Liver (tissue), 9 donors: ENCODE measurements around the gene ATP2A3. TPM values are rescaled to one million over a fixed set of nuclear protein-coding genes. Genes with fewer than 3 reads are reported as not detected.

ENCODE experiments used
- DNase-seq: peaks from one replicate; pipeline ENCODE4 v3.0.0-alpha.2; 2017; ENCODE audit warnings: low spot score
- H3K27ac ChIP-seq, 2 donors: one replicate each; pipeline ENCODE4 v1.7.0; 2013; ENCODE audit warnings: inconsistent platforms in 2 of 2, low read length in 2 of 2, control low read depth in 1 of 2, low read depth in 1 of 2, mild to moderate bottlenecking in 1 of 2
- H3K27me3 ChIP-seq, 4 donors: one replicate each; pipeline versions ENCODE4 v1.6.1 to v1.7.0; 2013; ENCODE audit warnings: low read length in 3 of 4, inconsistent platforms in 1 of 4, mild to moderate bottlenecking in 1 of 4, moderate library complexity in 1 of 4; ENCODE audit not compliant: control insufficient read depth in 4 of 4, insufficient read depth in 4 of 4
- H3K36me3 ChIP-seq, 4 donors: one replicate each; pipeline versions ENCODE4 v1.6.1 to v1.7.0; 2013; ENCODE audit warnings: low read length in 3 of 4, mild to moderate bottlenecking in 3 of 4, low read depth in 1 of 4, moderate library complexity in 1 of 4; ENCODE audit not compliant: control insufficient read depth in 4 of 4, insufficient read depth in 3 of 4
- H3K4me1 ChIP-seq, 4 donors: one replicate each; pipeline versions ENCODE4 v1.6.1 to v1.7.0; 2013; ENCODE audit warnings: low read length in 3 of 4, mild to moderate bottlenecking in 3 of 4, moderate library complexity in 1 of 4; ENCODE audit not compliant: control insufficient read depth in 4 of 4, insufficient read depth in 4 of 4
- H3K4me3 ChIP-seq, 3 donors: one replicate each; pipeline versions ENCODE4 v1.6.1 to v1.7.0; 2013; ENCODE audit warnings: low read length in 3 of 3, control low read depth in 1 of 3, low read depth in 1 of 3, mild to moderate bottlenecking in 1 of 3
- H3K9ac ChIP-seq, 2 donors: one replicate each; pipeline ENCODE4 v1.7.0; 2013; ENCODE audit warnings: low read length in 2 of 2, mild to moderate bottlenecking in 2 of 2, moderate library complexity in 2 of 2, control low read depth in 1 of 2, low read depth in 1 of 2
- H3K9me3 ChIP-seq, 4 donors: one replicate each; pipeline versions ENCODE4 v1.6.1 to v1.7.0; 2013; ENCODE audit warnings: low read length in 3 of 4; ENCODE audit not compliant: control insufficient read depth in 4 of 4
- FOXA1 ChIP-seq: IDR thresholded peaks from 2 replicates; pipeline ENCODE4 v1.6.1; 2016; ENCODE audit warnings: antibody characterized with exemption
- FOXA2 ChIP-seq: IDR thresholded peaks from 2 replicates; pipeline ENCODE4 v1.6.1; 2016; ENCODE audit warnings: antibody characterized with exemption
- GABPA ChIP-seq, 2 donors: IDR thresholded peaks in 1 of 2; conservative IDR thresholded peaks in 1 of 2; 2 replicates each; pipeline ENCODE4 v1.6.1; 2016; ENCODE audit warnings: antibody characterized with exemption in 2 of 2, mild to moderate bottlenecking in 1 of 2, moderate library complexity in 1 of 2
- HNF4A ChIP-seq, 2 donors: conservative IDR thresholded peaks; 2 replicates each; pipeline ENCODE4 v1.6.1; 2016; ENCODE audit warnings: antibody characterized with exemption in 2 of 2, mild to moderate bottlenecking in 2 of 2
- JUND ChIP-seq, 2 donors: IDR thresholded peaks; 2 replicates each; pipeline ENCODE4 v1.6.1; 2016; ENCODE audit warnings: antibody characterized with exemption in 2 of 2
- NR2F2 ChIP-seq: IDR thresholded peaks from 2 replicates; pipeline ENCODE4 v1.6.1; 2016; ENCODE audit warnings: antibody characterized with exemption
- RAD21 ChIP-seq, 2 donors: IDR thresholded peaks; 2 replicates each; pipeline ENCODE4 v1.6.1; 2016; ENCODE audit warnings: antibody characterized with exemption in 2 of 2, mild to moderate bottlenecking in 2 of 2
- RXRA ChIP-seq, 2 donors: IDR thresholded peaks; 2 replicates each; pipeline ENCODE4 v1.6.1; 2017 to 2018; ENCODE audit warnings: antibody characterized with exemption in 2 of 2, mild to moderate bottlenecking in 1 of 2
- SP1 ChIP-seq: IDR thresholded peaks from 2 replicates; pipeline ENCODE4 v1.6.1; 2018; ENCODE audit warnings: antibody characterized with exemption, mild to moderate bottlenecking
- TAF1 ChIP-seq: conservative IDR thresholded peaks from 2 replicates; pipeline ENCODE4 v1.6.1; 2016; ENCODE audit warnings: antibody characterized with exemption, mild to moderate bottlenecking
- YY1 ChIP-seq: IDR thresholded peaks from 2 replicates; pipeline ENCODE4 v1.6.1; 2016; ENCODE audit warnings: antibody characterized with exemption, mild to moderate bottlenecking
- WGBS: extraction: QIAGEN DNeasy Blood & Tissue Kit; methylation state at CpG from one replicate; pipeline ENCODE4 v1.1.7; 2013; 5-methylcytosine and 5-hydroxymethylcytosine counted together
- polyA plus RNA-seq, 2 donors: library from polyadenylated mRNA; stranded (reverse) in 1 of 2; unstranded in 1 of 2; fragments of 200-250 nt in 1 of 2; fragments of >200 nt in 1 of 2; fragmentation: Nextera tagmentation in 1 of 2; extraction: Ambion mirVana in 1 of 2; gene quantifications; one replicate each; pipeline versions ENCODE4 v1.2.1 to v1.2.3, GENCODE V29; 2013 to 2015
- total RNA-seq, 2 donors: library from RNA; depleted of rRNA; stranded (reverse); fragments of >200 nt; gene quantifications; one replicate each; pipeline ENCODE4 v1.2.3, GENCODE V29; 2014
- TF ChIP-seq, protein P1 (sequence below): IDR thresholded peaks from 2 replicates; pipeline ENCODE4 v1.6.1; 2016; ENCODE audit warnings: antibody characterized with exemption
- TF ChIP-seq, protein P2 (sequence below): IDR thresholded peaks from 2 replicates; pipeline ENCODE4 v1.6.1; 2016; ENCODE audit warnings: antibody characterized with exemption, mild to moderate bottlenecking
- TF ChIP-seq, protein P3 (sequence below): IDR thresholded peaks from 2 replicates; pipeline ENCODE4 v1.6.1; 2016; ENCODE audit warnings: antibody characterized with exemption
- donor health status: healthy.
- donor health status: healthy.
- donor health status: healthy.
- donor health status: healthy.
- donor health status: healthy.

Gene ATP2A3
- total and polyA plus RNA-seq, 4 donors = 1.4 to 17.1 (median 3.2) TPM

DNA sequence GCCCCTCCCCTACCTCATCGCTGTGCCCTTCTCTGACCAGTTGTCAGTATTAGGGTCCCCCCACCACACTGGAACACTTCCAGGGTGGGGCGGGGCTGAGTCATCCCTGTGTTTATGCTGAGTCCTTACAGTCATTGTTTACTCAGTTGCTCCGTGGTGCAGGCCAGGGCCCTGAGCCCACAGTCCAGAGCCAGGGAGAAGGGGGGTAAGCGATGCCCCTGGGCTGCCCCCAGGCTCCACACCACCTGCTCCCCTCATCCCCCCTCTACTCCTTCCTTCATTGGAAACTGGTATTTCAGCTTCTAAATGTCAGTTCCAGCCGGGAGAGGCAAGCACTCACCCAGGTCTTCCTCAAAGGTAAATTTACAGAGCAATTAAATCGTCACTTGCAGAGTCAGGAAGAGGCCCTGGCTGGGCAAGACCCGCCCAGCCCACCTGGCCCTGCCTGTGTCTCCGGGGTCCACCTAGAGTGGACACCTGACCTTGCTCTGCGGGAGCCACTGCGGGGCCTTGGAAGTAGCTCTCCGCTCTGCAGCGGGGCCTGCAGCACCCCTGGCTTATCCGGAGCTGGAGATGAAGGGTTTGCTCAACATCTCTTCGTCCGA is 4.8 kb downstream of the ATP2A3 start:
- Histone ChIP-seq H3K4me1 (peaks cover 0 to 8% (median 1%) of the 10 kb centered on the region in 4 donors), H3K9me3 (no peaks in the 10 kb centered on the region), H3K27ac (no peak overlapping the region), H3K27me3 (peaks cover 0 to 2% (median 0%) of the 10 kb centered on the region in 4 donors), H3K36me3 (no peaks in the 10 kb centered on the region), H3K9ac (no peak overlapping the region), H3K4me3 (no peak overlapping the region)
- no peak for DNase-seq
- 63% methylated on average over 15 of the region's 15 CpGs for WGBS
- TF ChIP-seq FOXA2 = no peak
- TF ChIP-seq, protein P1, sequence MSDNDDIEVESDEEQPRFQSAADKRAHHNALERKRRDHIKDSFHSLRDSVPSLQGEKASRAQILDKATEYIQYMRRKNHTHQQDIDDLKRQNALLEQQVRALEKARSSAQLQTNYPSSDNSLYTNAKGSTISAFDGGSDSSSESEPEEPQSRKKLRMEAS = no peak
- TF ChIP-seq GABPA (IDR thresholded peaks at IDR 0.05 in 1 of 2, conservative IDR thresholded peaks at IDR 0.05 in 1 of 2) = no peak
- TF ChIP-seq, protein P2, sequence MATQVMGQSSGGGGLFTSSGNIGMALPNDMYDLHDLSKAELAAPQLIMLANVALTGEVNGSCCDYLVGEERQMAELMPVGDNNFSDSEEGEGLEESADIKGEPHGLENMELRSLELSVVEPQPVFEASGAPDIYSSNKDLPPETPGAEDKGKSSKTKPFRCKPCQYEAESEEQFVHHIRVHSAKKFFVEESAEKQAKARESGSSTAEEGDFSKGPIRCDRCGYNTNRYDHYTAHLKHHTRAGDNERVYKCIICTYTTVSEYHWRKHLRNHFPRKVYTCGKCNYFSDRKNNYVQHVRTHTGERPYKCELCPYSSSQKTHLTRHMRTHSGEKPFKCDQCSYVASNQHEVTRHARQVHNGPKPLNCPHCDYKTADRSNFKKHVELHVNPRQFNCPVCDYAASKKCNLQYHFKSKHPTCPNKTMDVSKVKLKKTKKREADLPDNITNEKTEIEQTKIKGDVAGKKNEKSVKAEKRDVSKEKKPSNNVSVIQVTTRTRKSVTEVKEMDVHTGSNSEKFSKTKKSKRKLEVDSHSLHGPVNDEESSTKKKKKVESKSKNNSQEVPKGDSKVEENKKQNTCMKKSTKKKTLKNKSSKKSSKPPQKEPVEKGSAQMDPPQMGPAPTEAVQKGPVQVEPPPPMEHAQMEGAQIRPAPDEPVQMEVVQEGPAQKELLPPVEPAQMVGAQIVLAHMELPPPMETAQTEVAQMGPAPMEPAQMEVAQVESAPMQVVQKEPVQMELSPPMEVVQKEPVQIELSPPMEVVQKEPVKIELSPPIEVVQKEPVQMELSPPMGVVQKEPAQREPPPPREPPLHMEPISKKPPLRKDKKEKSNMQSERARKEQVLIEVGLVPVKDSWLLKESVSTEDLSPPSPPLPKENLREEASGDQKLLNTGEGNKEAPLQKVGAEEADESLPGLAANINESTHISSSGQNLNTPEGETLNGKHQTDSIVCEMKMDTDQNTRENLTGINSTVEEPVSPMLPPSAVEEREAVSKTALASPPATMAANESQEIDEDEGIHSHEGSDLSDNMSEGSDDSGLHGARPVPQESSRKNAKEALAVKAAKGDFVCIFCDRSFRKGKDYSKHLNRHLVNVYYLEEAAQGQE = no peak
- TF ChIP-seq, protein P3, sequence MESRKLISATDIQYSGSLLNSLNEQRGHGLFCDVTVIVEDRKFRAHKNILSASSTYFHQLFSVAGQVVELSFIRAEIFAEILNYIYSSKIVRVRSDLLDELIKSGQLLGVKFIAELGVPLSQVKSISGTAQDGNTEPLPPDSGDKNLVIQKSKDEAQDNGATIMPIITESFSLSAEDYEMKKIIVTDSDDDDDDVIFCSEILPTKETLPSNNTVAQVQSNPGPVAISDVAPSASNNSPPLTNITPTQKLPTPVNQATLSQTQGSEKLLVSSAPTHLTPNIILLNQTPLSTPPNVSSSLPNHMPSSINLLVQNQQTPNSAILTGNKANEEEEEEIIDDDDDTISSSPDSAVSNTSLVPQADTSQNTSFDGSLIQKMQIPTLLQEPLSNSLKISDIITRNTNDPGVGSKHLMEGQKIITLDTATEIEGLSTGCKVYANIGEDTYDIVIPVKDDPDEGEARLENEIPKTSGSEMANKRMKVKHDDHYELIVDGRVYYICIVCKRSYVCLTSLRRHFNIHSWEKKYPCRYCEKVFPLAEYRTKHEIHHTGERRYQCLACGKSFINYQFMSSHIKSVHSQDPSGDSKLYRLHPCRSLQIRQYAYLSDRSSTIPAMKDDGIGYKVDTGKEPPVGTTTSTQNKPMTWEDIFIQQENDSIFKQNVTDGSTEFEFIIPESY = no peak
- TF ChIP-seq TAF1 = no peak
- no peak for TF ChIP-seq HNF4A (conservative IDR thresholded peaks at IDR 0.05)
- TF ChIP-seq RXRA (IDR thresholded peaks at IDR 0.05) = no peak
- no peak for TF ChIP-seq YY1
- no peak for TF ChIP-seq NR2F2
- no peak for TF ChIP-seq JUND (IDR thresholded peaks at IDR 0.05)
- TF ChIP-seq SP1 = no peak

DNA sequence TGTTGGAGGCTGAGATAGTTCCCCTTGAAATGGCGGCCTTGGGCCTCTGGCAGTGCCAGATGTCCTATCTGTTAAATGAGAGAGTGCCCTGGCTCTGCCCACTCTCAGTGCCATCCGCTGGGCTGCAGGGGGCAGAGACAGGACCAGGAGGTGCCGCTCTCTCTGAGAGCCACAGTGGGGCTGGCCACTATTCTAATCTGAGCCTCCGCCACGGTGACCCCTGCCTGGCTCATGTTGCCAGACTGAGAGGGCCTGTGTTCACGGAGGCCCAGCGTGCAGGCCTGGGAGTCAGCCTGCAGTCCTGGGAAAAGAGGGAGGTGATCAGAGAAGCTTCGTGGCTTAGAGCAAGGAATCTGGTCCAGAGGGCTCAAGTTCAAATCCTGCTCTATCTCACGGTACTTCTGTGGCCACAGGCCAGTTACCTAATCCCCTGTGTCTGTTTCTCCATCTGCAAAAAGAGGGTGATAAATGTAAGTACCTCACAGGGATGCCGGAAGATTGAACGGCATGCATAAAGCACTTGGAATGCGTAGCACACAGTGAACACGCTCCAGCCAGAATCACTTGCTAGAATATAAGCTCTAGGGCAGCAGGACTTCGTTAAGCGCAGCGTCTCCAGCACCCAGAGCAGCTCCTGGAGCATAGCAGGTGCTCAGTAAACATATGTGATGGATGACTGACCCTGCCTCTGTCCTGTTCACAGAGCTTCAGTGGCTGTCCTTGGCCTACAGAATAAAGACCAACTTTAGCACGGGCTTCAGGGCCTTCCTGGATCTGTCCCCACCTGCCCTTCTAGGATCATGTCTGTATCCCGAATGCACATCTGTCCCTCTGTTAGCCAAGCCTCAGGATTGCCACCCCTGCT is 6.3 kb downstream of the ATP2A3 start:
- no peak overlapping the region for H3K27ac ChIP-seq
- no peak for TF ChIP-seq TAF1
- no peak for TF ChIP-seq RAD21 (IDR thresholded peaks at IDR 0.05)
- no peak for TF ChIP-seq NR2F2
- no peak for TF ChIP-seq JUND (IDR thresholded peaks at IDR 0.05)
- TF ChIP-seq RXRA (IDR thresholded peaks at IDR 0.05) = no peak
- TF ChIP-seq FOXA1 = no peak
- TF ChIP-seq, protein P1 = no peak
- TF ChIP-seq, protein P2 = no peak
- WGBS = 92% methylated on average over 18 of the region's 18 CpGs
- no peak for DNase-seq
- H3K9ac ChIP-seq = no peak overlapping the region
- H3K4me3 ChIP-seq = no peak overlapping the region
- H3K27me3 ChIP-seq = no peaks in the 10 kb centered on the region
- H3K9me3 ChIP-seq = no peaks in the 10 kb centered on the region
- H3K4me1 ChIP-seq = peaks cover 0 to 7% (median 1%) of the 10 kb centered on the region in 4 donors
- no peaks in the 10 kb centered on the region for H3K36me3 ChIP-seq
